Ovary (tissue), 9 donors: Measurements from ENCODE around the gene PER2. TPM values are rescaled to one million over a fixed set of nuclear protein-coding genes. Genes with fewer than 3 reads are reported as not detected.

ENCODE experiments used
- DNase-seq, 5 donors: peaks; one replicate each; pipeline ENCODE4 v3.0.0-alpha.2; 2019 to 2020
- H3K27ac ChIP-seq, 2 donors: fragments of 200-600 bp; one replicate each; pipeline versions ENCODE4 v1.5.1 to v1.8.0; 2019 to 2022
- H3K27me3 ChIP-seq: fragments of 200-600 bp; one replicate; pipeline ENCODE4 v1.8.0; 2022
- H3K36me3 ChIP-seq: fragments of 200-600 bp; sonication (generic); one replicate; pipeline ENCODE4 v1.5.1; 2019
- H3K4me1 ChIP-seq: one replicate; pipeline ENCODE4 v1.8.1; 2013; ENCODE audit warnings: mild to moderate bottlenecking, moderate library complexity; ENCODE audit not compliant: insufficient read depth
- H3K4me3 ChIP-seq: fragments of 200-600 bp; sonication (generic); one replicate; pipeline ENCODE4 v1.5.1; 2017
- H3K9me3 ChIP-seq, 2 donors: fragments of 200-600 bp in 1 of 2; sonication (generic) in 1 of 2; one replicate each; pipeline versions ENCODE4 v1.5.1 to v1.8.1; 2013 to 2019; ENCODE audit warnings: mild to moderate bottlenecking in 1 of 2, moderate library complexity in 1 of 2
- EP300 ChIP-seq: sonication (generic); formaldehyde crosslinking; IDR thresholded peaks from one replicate; pipeline ENCODE4 v1.6.1; 2017; ENCODE audit warnings: antibody characterized with exemption
- POLR2A ChIP-seq: fragments of 450-650 bp; IDR thresholded peaks from one replicate; pipeline ENCODE4 v1.6.1; 2017; ENCODE audit warnings: antibody characterized with exemption, mild to moderate bottlenecking, moderate library complexity
- WGBS, 3 donors: extraction: QIAGEN DNeasy Blood & Tissue Kit in 1 of 3; methylation state at CpG; one replicate each; pipeline versions ENCODE4 v1.1.5 to v1.1.7; 2013 to 2017; 5-methylcytosine and 5-hydroxymethylcytosine counted together
- intact Hi-C, 4 donors: fragments of 100-400 bp; cut with DNase I; formaldehyde crosslinking; loops; one replicate each; pipeline versions ENCODE4 v1.11.0 to v1.15.1; 2022 to 2023
- polyA plus RNA-seq, 2 donors: library from polyadenylated mRNA; stranded (reverse); fragments of 200-250 nt in 1 of 2; fragments of 350-450 nt in 1 of 2; fragmentation: Illumina TruSeq in 1 of 2; extraction: RNeasy Lipid Tissue Mini Kit (QIAGEN cat#74804) in 1 of 2; gene quantifications; one replicate each; pipeline ENCODE4 v1.2.3, GENCODE V29; 2013 to 2014
- total RNA-seq, 7 donors: library from RNA; depleted of rRNA in 2 of 7; stranded (reverse); fragments of >200 nt in 2 of 7; fragmentation: NEBNext Ultra II Directional in 3 of 7; extraction: Animal tissue kit (Norgen Biotek cat#: 25700) in 3 of 7; gene quantifications; one replicate each; pipeline versions ENCODE4 v1.1.0 to v1.2.4, GENCODE V29; 2016 to 2023
- TF ChIP-seq, protein P1 (sequence below), 3 donors: fragments of 450-650 bp in 2 of 3; fragments of 200-600 bp in 1 of 3; IDR thresholded peaks; one replicate each; pipeline versions ENCODE4 v1.5.1 to v1.8.0; 2016 to 2022; ENCODE audit warnings: antibody characterized with exemption in 3 of 3, mild to moderate bottlenecking in 1 of 3
- donor health status: DM: no; HTN: no; CAD: no; lungs with moderate emphysema.
- donor health status: DM: no; HTN: no; CAD: no.
- donor health status: Bipolar disorder and iron deficiency.
- donor health status: DM: yes; HTN: yes; CAD: no.
- donor health status: DM: no; HTN: no; CAD: no.
- donor health status: DM: yes; HTN: yes; CAD: no.

The PER2 gene
- total and polyA plus RNA-seq, 9 donors, result 8.1 to 34.5 (median 22.4) TPM

DNA sequence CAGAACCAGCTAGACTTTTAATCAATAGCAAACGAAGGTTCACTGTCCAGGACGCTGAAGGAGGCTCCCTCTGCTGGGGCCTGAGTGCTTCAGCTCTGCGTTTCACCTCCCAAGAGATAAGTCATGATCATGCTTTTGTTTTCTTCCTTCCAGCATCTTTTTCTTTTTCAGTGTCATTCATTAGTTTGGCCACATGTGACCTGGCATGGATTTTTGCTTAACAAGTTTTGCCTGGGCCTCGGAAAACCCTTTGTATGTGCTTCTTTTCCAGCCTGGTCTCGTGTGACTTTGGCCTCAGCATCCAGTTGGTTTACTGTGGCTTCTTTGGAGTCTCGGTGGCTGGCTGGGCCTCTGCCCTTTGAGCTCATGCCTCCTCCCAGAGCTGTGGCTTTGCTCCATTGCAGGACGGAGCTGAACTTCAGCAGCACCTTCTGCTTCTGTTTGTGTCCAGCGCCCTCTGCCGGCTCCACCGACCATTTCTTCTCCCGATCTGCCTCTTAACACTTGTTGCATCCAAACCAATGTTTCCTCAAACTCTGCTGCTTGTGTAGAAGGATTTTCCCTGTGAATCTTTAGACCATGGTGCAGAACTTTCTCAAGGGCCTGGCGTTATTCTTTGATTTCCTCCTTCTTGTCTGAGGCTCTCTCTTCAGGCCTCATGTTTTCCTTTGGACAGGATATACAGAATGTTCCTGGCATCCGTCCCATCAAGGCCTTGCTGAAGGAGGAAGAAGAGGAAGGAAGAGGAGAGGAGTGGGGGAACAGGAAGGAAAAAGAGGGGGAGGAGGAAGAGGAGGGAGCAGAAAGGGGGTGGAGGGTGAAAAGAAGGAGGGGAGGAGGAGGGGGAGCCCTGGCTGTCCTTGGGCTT lies 25.0 kb downstream of the PER2 start:
- no peaks in the 10 kb centered on the region for H3K27me3 ChIP-seq
- 17 to 22% (median 18%) methylated on average over 13 of the region's 13 CpGs for whole genome bisulfite sequencing, 3 donors
- no peaks in the 10 kb centered on the region for H3K9me3 ChIP-seq
- no peaks in the 10 kb centered on the region for H3K36me3 ChIP-seq
- H3K4me3 ChIP-seq, result no peak overlapping the region
- peaks cover 3% of the 10 kb centered on the region for H3K4me1 ChIP-seq
- peak; percentile 87 to 95 (median 90) for DNase-seq
- TF ChIP-seq POLR2A (no peak), EP300 (no peak)
- TF ChIP-seq, protein P1, sequence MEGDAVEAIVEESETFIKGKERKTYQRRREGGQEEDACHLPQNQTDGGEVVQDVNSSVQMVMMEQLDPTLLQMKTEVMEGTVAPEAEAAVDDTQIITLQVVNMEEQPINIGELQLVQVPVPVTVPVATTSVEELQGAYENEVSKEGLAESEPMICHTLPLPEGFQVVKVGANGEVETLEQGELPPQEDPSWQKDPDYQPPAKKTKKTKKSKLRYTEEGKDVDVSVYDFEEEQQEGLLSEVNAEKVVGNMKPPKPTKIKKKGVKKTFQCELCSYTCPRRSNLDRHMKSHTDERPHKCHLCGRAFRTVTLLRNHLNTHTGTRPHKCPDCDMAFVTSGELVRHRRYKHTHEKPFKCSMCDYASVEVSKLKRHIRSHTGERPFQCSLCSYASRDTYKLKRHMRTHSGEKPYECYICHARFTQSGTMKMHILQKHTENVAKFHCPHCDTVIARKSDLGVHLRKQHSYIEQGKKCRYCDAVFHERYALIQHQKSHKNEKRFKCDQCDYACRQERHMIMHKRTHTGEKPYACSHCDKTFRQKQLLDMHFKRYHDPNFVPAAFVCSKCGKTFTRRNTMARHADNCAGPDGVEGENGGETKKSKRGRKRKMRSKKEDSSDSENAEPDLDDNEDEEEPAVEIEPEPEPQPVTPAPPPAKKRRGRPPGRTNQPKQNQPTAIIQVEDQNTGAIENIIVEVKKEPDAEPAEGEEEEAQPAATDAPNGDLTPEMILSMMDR (IDR thresholded peaks at IDR 0.05), result peak; percentile 56 to 85 (median 81)
- peak overlapping the region; percentile 17 to 30 for H3K27ac ChIP-seq
- intact Hi-C loops, result loop anchor here (2.0 to 10.0 kb wide), 3 partner anchors 339 to 406 kb away; partner anchors contain the start of gene RAMP1 (in 4 of the 4)

DNA sequence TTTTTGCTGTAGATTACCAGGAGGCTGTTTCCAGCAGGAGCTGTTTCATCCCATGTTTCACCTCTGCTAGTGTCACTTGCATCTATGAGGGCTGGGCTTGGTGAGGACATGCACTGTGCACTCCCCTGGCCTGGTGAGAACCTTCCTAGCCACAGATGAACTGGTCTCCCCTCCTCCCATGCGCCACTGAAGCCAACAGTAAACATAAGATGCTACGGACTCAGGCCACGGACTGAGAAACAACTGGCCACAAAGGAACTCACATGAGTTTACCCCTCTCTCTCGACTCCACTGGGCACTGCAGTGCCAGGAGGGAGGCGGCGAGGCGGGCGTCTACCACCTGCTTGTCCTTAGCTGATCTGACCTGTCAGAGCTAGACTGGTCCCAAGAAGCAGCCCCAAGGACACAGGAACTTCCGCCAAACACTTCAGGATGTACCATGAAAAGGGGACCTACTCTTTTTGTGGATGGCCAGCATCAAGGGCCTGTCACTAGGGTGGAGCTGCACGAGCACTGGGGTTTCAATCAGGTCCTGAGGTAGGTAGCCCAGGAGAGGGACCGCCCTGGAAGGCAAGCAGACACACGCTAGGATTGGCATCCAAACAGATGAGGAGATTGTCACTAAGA lies 25.8 kb downstream of the PER2 start:
- 89 to 92% (median 90%) methylated on average over 12 of the region's 12 CpGs for WGBS, 3 donors
- Histone ChIP-seq H3K36me3 (no peaks in the 10 kb centered on the region), H3K9me3 (no peaks in the 10 kb centered on the region), H3K27me3 (no peaks in the 10 kb centered on the region), H3K4me3 (no peak overlapping the region), H3K27ac (no peak overlapping the region), H3K4me1 (peaks cover 3% of the 10 kb centered on the region)
- no peak for DNase-seq
- TF ChIP-seq, protein P1 (IDR thresholded peaks at IDR 0.05), result no peak
- TF ChIP-seq EP300 (no peak), POLR2A (no peak)
- intact Hi-C loops, result loop anchor here (2.0 to 10.0 kb wide), 3 partner anchors 338 to 405 kb away; partner anchors contain the start of gene RAMP1 (in 4 of the 4)

DNA sequence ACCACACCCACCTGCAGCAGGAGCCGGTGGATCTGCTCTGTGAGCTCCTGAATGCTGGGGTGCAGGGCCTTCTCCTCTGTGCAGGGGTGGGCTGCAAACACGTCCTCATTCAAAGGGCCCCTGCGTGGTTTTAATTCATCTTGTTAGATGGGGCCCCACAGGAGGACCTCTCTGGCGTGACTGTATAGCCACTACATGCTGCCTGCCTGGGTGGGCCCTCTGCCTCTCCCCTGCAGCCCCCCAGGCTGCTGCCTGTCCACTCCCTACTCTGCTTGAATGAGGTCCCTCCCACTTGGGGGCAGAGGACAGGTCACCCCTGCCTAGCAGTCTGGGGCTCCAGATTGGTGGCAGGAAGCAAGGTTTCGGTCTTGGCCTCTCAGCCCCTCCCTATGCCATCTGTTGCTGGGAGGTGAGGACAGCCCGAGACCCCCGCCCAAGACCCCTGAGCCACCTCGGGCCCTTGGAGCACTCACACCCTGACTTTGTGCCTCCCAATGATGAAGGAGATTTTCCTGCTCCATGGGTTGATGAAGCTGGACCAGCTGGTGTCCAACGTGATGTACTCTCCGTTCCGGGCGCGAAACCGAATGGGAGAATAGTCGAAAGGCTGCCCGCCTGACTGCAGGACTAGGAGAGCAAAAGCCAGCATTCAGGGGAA lies 26.6 kb downstream of the PER2 start:
- no peak for DNase-seq

More for the DNA sequence above, 26.6 kb downstream of the PER2 start:
- Histone ChIP-seq H3K27me3 (no peaks in the 10 kb centered on the region), H3K4me3 (no peak overlapping the region), H3K36me3 (no peaks in the 10 kb centered on the region), H3K9me3 (no peaks in the 10 kb centered on the region), H3K4me1 (peaks cover 3% of the 10 kb centered on the region), H3K27ac (no peak overlapping the region)
- TF ChIP-seq POLR2A (no peak), EP300 (no peak)
- TF ChIP-seq, protein P1 (IDR thresholded peaks at IDR 0.05), result no peak
- 88 to 97% (median 91%) methylated on average over 16 of the region's 16 CpGs for WGBS, 3 donors
- intact Hi-C loops, result loop anchor here (2.0 to 10.0 kb wide), 3 partner anchors 337 to 405 kb away; partner anchors contain the start of gene RAMP1 (in 4 of the 4)
